Measurements from ENCODE around the gene MOB1A. TPM values are rescaled to one million over a fixed set of nuclear protein-coding genes. Genes with fewer than 3 reads are reported as not detected.
"Not testable (repeated sequence)": the region's sequence is repeated elsewhere in the genome, so short reads cannot be mapped to it uniquely, and the experiment has no call there.

MOB1A gene
- total RNA-seq, 1 experiment from 2014 or later = 107 TPM

- in situ Hi-C loops (cut with HindIII; ENCODE audit: low sequenced_read_pairs) = no loop called here
- DNase-seq (ENCODE audit: low spot score) = peak; percentile 4
These were observed 21.2 kb upstream of the MOB1A start for GRCh38 chr2:74199871-74200305.

GRCh38 chr2:74199275-74199701 lies 20.6 kb upstream of the MOB1A start:
- in situ Hi-C loops (cut with HindIII; ENCODE audit: low sequenced_read_pairs) = no loop called here
- no peak for DNase-seq (ENCODE audit: low spot score)

GRCh38 chr2:74198461-74199274 lies 20.0 kb upstream of the MOB1A start, which contains the start of gene MTHFD2:
Gene MTHFD2 (plus strand): TSS chr2:74198615. CDS start chr2:74198642, 27 bp downstream.
- in situ Hi-C loops (cut with HindIII; ENCODE audit: low sequenced_read_pairs) = no loop called here
- peak; percentile 88 for DNase-seq (ENCODE audit: low spot score)

- in situ Hi-C loops (cut with HindIII; ENCODE audit: low sequenced_read_pairs) = no loop called here
- no peak for DNase-seq (ENCODE audit: low spot score)
These were observed 19.4 kb upstream of the MOB1A start for GRCh38 chr2:74198023-74198460.

GRCh38 chr2:74197049-74197448 lies 18.4 kb upstream of the MOB1A start:
- DNase-seq (ENCODE audit: low spot score) = no peak
- in situ Hi-C loops (cut with HindIII; ENCODE audit: low sequenced_read_pairs) = no loop called here

GRCh38 chr2:74194799-74195198 lies 16.1 kb upstream of the MOB1A start:
- in situ Hi-C loops (cut with HindIII; ENCODE audit: low sequenced_read_pairs) = no loop called here
- DNase-seq (ENCODE audit: low spot score) = no peak

- DNase-seq (ENCODE audit: low spot score) = no peak
- in situ Hi-C loops (cut with HindIII; ENCODE audit: low sequenced_read_pairs) = no loop called here
These were observed 13.1 kb upstream of the MOB1A start for GRCh38 chr2:74191596-74192380.

GRCh38 chr2:74188696-74189095 lies 10.0 kb upstream of the MOB1A start:
- in situ Hi-C loops (cut with HindIII; ENCODE audit: low sequenced_read_pairs) = no loop called here
- no peak for DNase-seq (ENCODE audit: low spot score)

- in situ Hi-C loops (cut with HindIII; ENCODE audit: low sequenced_read_pairs) = no loop called here
- DNase-seq (ENCODE audit: low spot score) = no peak
These were observed 9.4 kb upstream of the MOB1A start for GRCh38 chr2:74188018-74188601.

- DNase-seq (ENCODE audit: low spot score); in situ Hi-C loops (cut with HindIII; ENCODE audit: low sequenced_read_pairs): not testable (repeated sequence)
These were observed 8.0 kb upstream of the MOB1A start for GRCh38 chr2:74186706-74187105.

GRCh38 chr2:74186038-74186437 lies 7.4 kb upstream of the MOB1A start:
- no peak for DNase-seq (ENCODE audit: low spot score)
- in situ Hi-C loops (cut with HindIII; ENCODE audit: low sequenced_read_pairs) = no loop called here

- in situ Hi-C loops (cut with HindIII; ENCODE audit: low sequenced_read_pairs) = no loop called here
- no peak for DNase-seq (ENCODE audit: low spot score)
These were observed 5.2 kb upstream of the MOB1A start for GRCh38 chr2:74183878-74184277.

GRCh38 chr2:74181739-74182138 lies 3.1 kb upstream of the MOB1A start:
- in situ Hi-C loops (cut with HindIII; ENCODE audit: low sequenced_read_pairs) = no loop called here
- DNase-seq (ENCODE audit: low spot score) = peak; percentile 65

- in situ Hi-C loops (cut with HindIII; ENCODE audit: low sequenced_read_pairs) = no loop called here
- no peak for DNase-seq (ENCODE audit: low spot score)
These were observed 585 bp upstream of the MOB1A start for GRCh38 chr2:74179063-74179865.

GRCh38 chr2:74177696-74178095 lies 983 bp downstream of the MOB1A start:
- no peak for DNase-seq (ENCODE audit: low spot score)
- in situ Hi-C loops (cut with HindIII; ENCODE audit: low sequenced_read_pairs) = no loop called here

- DNase-seq (ENCODE audit: low spot score) = no peak
- in situ Hi-C loops (cut with HindIII; ENCODE audit: low sequenced_read_pairs) = no loop called here
These were observed 3.8 kb downstream of the MOB1A start for GRCh38 chr2:74174909-74175308.

- in situ Hi-C loops (cut with HindIII; ENCODE audit: low sequenced_read_pairs) = no loop called here
- no peak for DNase-seq (ENCODE audit: low spot score)
These were observed 9.9 kb downstream of the MOB1A start for GRCh38 chr2:74168739-74169138.

GRCh38 chr2:74164761-74165160 lies 13.9 kb downstream of the MOB1A start:
- DNase-seq (ENCODE audit: low spot score) = no peak
- in situ Hi-C loops (cut with HindIII; ENCODE audit: low sequenced_read_pairs) = no loop called here

- DNase-seq (ENCODE audit: low spot score) = no peak
- in situ Hi-C loops (cut with HindIII; ENCODE audit: low sequenced_read_pairs) = no loop called here
These were observed 15.7 kb downstream of the MOB1A start for GRCh38 chr2:74162951-74163350.
